Esophagus squamous epithelium (tissue), 4 donors: ENCODE data around the gene TMEM61.

Experiments
- CTCF ChIP-seq, 6 experiments: fragments of 450-650 bp in 4 of 6; fragments of 200-600 bp in 2 of 6; sonication (generic) in 2 of 6; IDR thresholded peaks; one replicate each; pipeline ENCODE4 v1.5.1; 2016 to 2019; ENCODE audit warnings: antibody characterized with exemption in 6 of 6, mild to moderate bottlenecking in 4 of 6, moderate library complexity in 4 of 6
- POLR2A ChIP-seq, 4 donors: fragments of 450-650 bp; IDR thresholded peaks; one replicate each; pipeline ENCODE4 v1.6.1; 2017; ENCODE audit warnings: antibody characterized with exemption in 4 of 4, mild to moderate bottlenecking in 4 of 4, moderate library complexity in 3 of 4

- no peak for TF ChIP-seq POLR2A (IDR thresholded peaks at IDR 0.05)
- no peak for TF ChIP-seq CTCF (IDR thresholded peaks at IDR 0.05)
Observed at GRCh38 chr1:55007625-55008024, 27.2 kb downstream of the TMEM61 start.
